H1 (cell line): Measurements from ENCODE around the gene REC8. TPM values are rescaled to one million over a fixed set of nuclear protein-coding genes. Genes with fewer than 3 reads are reported as not detected.

Experiments used
- CTCF ChIA-PET: fragments of 300-600 bp; sonication (Branson Sonifier 250); formaldehyde crosslinking; loops from one replicate; lab custom pipeline; 2021; ENCODE audit not compliant: partially characterized antibody; lab: Charles Lee
- POLR2A ChIA-PET: fragments of 300-600 bp; sonication (Branson Sonifier 250); formaldehyde crosslinking; loops from one replicate; lab custom pipeline; 2021; ENCODE audit warnings: inconsistent platforms; ENCODE audit not compliant: partially characterized antibody; lab: Charles Lee
- DNase-seq, 2 experiments: peaks; one replicate each; pipeline versions ENCODE4 v3.0.0 to v3.0.0-alpha.2; 2010 to 2022; ENCODE audit warnings: low spot score in 2 of 2, low read depth in 1 of 2, mixed read lengths in 1 of 2
- FAIRE-seq: peaks from 2 replicates; lab custom pipeline; 2011; peaks lifted over from hg19 to GRCh38; lab: Jason Lieb, UNC
- H2AFZ ChIP-seq: 2 replicates; pipeline ENCODE4 v1.8.1; 2012; ENCODE audit warnings: low read length, inconsistent platforms
- H2AK5ac ChIP-seq: 2 replicates; pipeline ENCODE4 v1.6.1; 2013; ENCODE audit warnings: low read depth, low read length
- H2BK120ac ChIP-seq: replicated peaks from 2 replicates; pipeline ENCODE3; 2013; ENCODE audit warnings: low read depth, low read length, inconsistent platforms
- H2BK12ac ChIP-seq: 2 replicates; pipeline ENCODE4 v1.6.1; 2013; ENCODE audit warnings: low read depth, low read length
- H2BK15ac ChIP-seq: 2 replicates; pipeline ENCODE4 v1.6.1; 2013; ENCODE audit warnings: low read length
- H2BK20ac ChIP-seq: 2 replicates; pipeline ENCODE4 v1.6.1; 2013; ENCODE audit warnings: low read length
- H2BK5ac ChIP-seq: 2 replicates; pipeline ENCODE4 v1.6.1; 2013; ENCODE audit warnings: low read depth, low read length
- H3K14ac ChIP-seq: 2 replicates; pipeline ENCODE4 v1.6.1; 2013; ENCODE audit warnings: inconsistent platforms; ENCODE audit not compliant: insufficient read length
- H3K18ac ChIP-seq: 2 replicates; pipeline ENCODE4 v1.6.1; 2013; ENCODE audit warnings: low read length; ENCODE audit errors: extremely low read depth
- H3K23ac ChIP-seq: 2 replicates; pipeline ENCODE4 v1.6.1; 2013; ENCODE audit warnings: inconsistent platforms; ENCODE audit not compliant: insufficient read length
- H3K23me2 ChIP-seq: 2 replicates; pipeline ENCODE4 v1.6.1; 2013; ENCODE audit warnings: low read depth, low read length
- H3K27ac ChIP-seq: 2 replicates; pipeline ENCODE4 v1.6.1; 2011; ENCODE audit warnings: low read depth, low read length, inconsistent platforms
- H3K27me3 ChIP-seq, 4 experiments: replicated peaks in 1 of 4; 1 replicate in 1 of 4; 2 replicates in 3 of 4; pipeline versions ENCODE4 v1.6.1 to v1.8.1; 2011 to 2013; ENCODE audit warnings: low read length in 3 of 4, mild to moderate bottlenecking in 3 of 4, inconsistent platforms in 2 of 4, mixed read lengths in 2 of 4, moderate library complexity in 1 of 4; ENCODE audit not compliant: control insufficient read depth in 3 of 4, insufficient read depth in 3 of 4; ENCODE audit errors: extremely low read depth in 1 of 4
- H3K36me3 ChIP-seq, 4 experiments: 2 replicates each; pipeline versions ENCODE4 v1.6.1 to v1.8.1; 2011 to 2013; ENCODE audit warnings: mild to moderate bottlenecking in 4 of 4, low read length in 3 of 4, moderate library complexity in 2 of 4, control low read depth in 1 of 4, inconsistent platforms in 1 of 4; ENCODE audit not compliant: insufficient read depth in 4 of 4, control insufficient read depth in 2 of 4
- H3K4ac ChIP-seq: replicated peaks from 2 replicates; pipeline ENCODE3; 2013; ENCODE audit warnings: low read length, low read depth, mixed read lengths, inconsistent platforms; ENCODE audit not compliant: insufficient read length
- H3K4me1 ChIP-seq, 4 experiments: replicated peaks in 1 of 4; 1 replicate in 1 of 4; 2 replicates in 3 of 4; pipeline versions ENCODE4 v1.6.1 to v1.8.1; 2011 to 2013; ENCODE audit warnings: low read length in 3 of 4, inconsistent platforms in 2 of 4, mixed read lengths in 1 of 4; ENCODE audit not compliant: insufficient read depth in 4 of 4, control insufficient read depth in 3 of 4
- H3K4me2 ChIP-seq, 2 experiments: 2 replicates each; pipeline versions ENCODE4 v1.6.1 to v1.8.1; 2011 to 2013; ENCODE audit warnings: low read depth in 2 of 2, low read length in 2 of 2, control low read depth in 1 of 2, inconsistent platforms in 1 of 2, mild to moderate bottlenecking in 1 of 2; ENCODE audit not compliant: insufficient read depth in 1 of 2
- H3K4me3 ChIP-seq, 4 experiments: fragments of 200-600, 300-600 bp in 1 of 4; sonication (generic), shearing (Covaris generic), sonication (Bioruptor Twin) in 1 of 4; 2 replicates each; pipeline versions ENCODE4 v1.5.1 to v1.8.1; 2011 to 2016; ENCODE audit warnings: low read length in 4 of 4, low read depth in 3 of 4, control low read depth in 2 of 4, inconsistent platforms in 2 of 4, mild to moderate bottlenecking in 2 of 4, mixed read lengths in 1 of 4, moderate library complexity in 1 of 4; ENCODE audit not compliant: insufficient read depth in 2 of 4; ENCODE audit errors: extremely low read depth in 1 of 4
- H3K56ac ChIP-seq: replicated peaks from 2 replicates; pipeline ENCODE3; 2013; ENCODE audit warnings: low read depth, mild to moderate bottlenecking, mixed read lengths, low read length, inconsistent platforms; ENCODE audit not compliant: insufficient read length
- H3K79me1 ChIP-seq: 2 replicates; pipeline ENCODE4 v1.6.1; 2013; ENCODE audit warnings: low read depth, low read length, control low read depth
- H3K79me2 ChIP-seq, 2 experiments: 2 replicates each; pipeline versions ENCODE4 v1.6.1 to v1.8.1; 2012 to 2013; ENCODE audit warnings: low read length in 2 of 2, mild to moderate bottlenecking in 2 of 2, inconsistent platforms in 1 of 2; ENCODE audit not compliant: insufficient read depth in 2 of 2, control insufficient read depth in 1 of 2
- H3K9ac ChIP-seq, 4 experiments: replicated peaks in 1 of 4; 1 replicate in 1 of 4; 2 replicates in 3 of 4; pipeline versions ENCODE4 v1.6.1 to v1.8.1; 2011 to 2013; ENCODE audit warnings: low read depth in 3 of 4, low read length in 3 of 4, control low read depth in 2 of 4, mild to moderate bottlenecking in 2 of 4, moderate library complexity in 2 of 4, inconsistent platforms in 1 of 4; ENCODE audit errors: extremely low read depth in 1 of 4
- H3K9me3 ChIP-seq, 2 experiments: 2 replicates each; pipeline versions ENCODE4 v1.6.1 to v1.8.1; 2012 to 2013; ENCODE audit warnings: mild to moderate bottlenecking in 2 of 2, moderate library complexity in 2 of 2, control low read depth in 1 of 2, inconsistent platforms in 1 of 2, low read depth in 1 of 2, low read length in 1 of 2, mixed read lengths in 1 of 2; ENCODE audit not compliant: insufficient read depth in 2 of 2
- H4K20me1 ChIP-seq, 2 experiments: replicated peaks in 1 of 2; 2 replicates each; pipeline versions ENCODE3 to v1.8.1; 2011 to 2013; ENCODE audit warnings: inconsistent platforms in 2 of 2, low read length in 2 of 2, mild to moderate bottlenecking in 1 of 2; ENCODE audit not compliant: insufficient read depth in 2 of 2, control insufficient read depth in 1 of 2
- H4K5ac ChIP-seq: 2 replicates; pipeline ENCODE4 v1.6.1; 2013; ENCODE audit warnings: low read length, low read depth, mixed read lengths, inconsistent platforms; ENCODE audit not compliant: insufficient read length
- H4K8ac ChIP-seq: 2 replicates; pipeline ENCODE4 v1.8.0; 2013; ENCODE audit warnings: mild to moderate bottlenecking, moderate library complexity, low read length, inconsistent platforms; ENCODE audit not compliant: insufficient read depth; ENCODE audit errors: extremely low read depth
- H4K91ac ChIP-seq: replicated peaks from 2 replicates; pipeline ENCODE3; 2013; ENCODE audit warnings: low read length, mixed read lengths, inconsistent platforms; ENCODE audit not compliant: insufficient read length
- BCL11A ChIP-seq, 2 experiments: IDR thresholded peaks; one replicate each; pipeline ENCODE4 v1.6.1; 2011; ENCODE audit warnings: low read depth in 2 of 2, low read length in 2 of 2, mild to moderate bottlenecking in 2 of 2
- BRCA1 ChIP-seq: IDR thresholded peaks from 2 replicates; pipeline ENCODE4 v1.6.1; 2012; ENCODE audit warnings: low read depth, low read length, improper control_type of control experiment
- E2F6 ChIP-seq: IDR thresholded peaks from 2 replicates; pipeline ENCODE4 v1.6.1; 2012; ENCODE audit warnings: inconsistent platforms
- EZH2 ChIP-seq: fragments of 200-600 bp; sonication (generic); IDR thresholded peaks from 2 replicates; pipeline ENCODE4 v1.7.1; 2012; ENCODE audit warnings: low read depth, mild to moderate bottlenecking, moderate library complexity, low read length, inconsistent platforms; ENCODE audit not compliant: severe bottlenecking
- POLR2A ChIP-seq, 2 experiments: IDR thresholded peaks; 1 replicate in 1 of 2; 2 replicates in 1 of 2; pipeline ENCODE4 v1.6.1; 2011; ENCODE audit warnings: low read depth in 2 of 2, low read length in 2 of 2, mild to moderate bottlenecking in 2 of 2; ENCODE audit errors: control extremely low read depth in 1 of 2
- SIRT6 ChIP-seq: IDR thresholded peaks from one replicate; pipeline ENCODE4 v1.7.1; 2012; ENCODE audit warnings: low read length, inconsistent platforms
- SP1 ChIP-seq: IDR thresholded peaks from 2 replicates; pipeline ENCODE4 v1.6.1; 2011; ENCODE audit warnings: low read depth, low read length
- TAF1 ChIP-seq: IDR thresholded peaks from 2 replicates; pipeline ENCODE4 v1.6.1; 2011; ENCODE audit warnings: mild to moderate bottlenecking, low read depth, low read length
- YY1 ChIP-seq: IDR thresholded peaks from 2 replicates; pipeline ENCODE4 v1.6.1; 2011; ENCODE audit warnings: low read depth, mild to moderate bottlenecking, low read length
- WGBS, 2 experiments: shearing (Covaris generic) in 1 of 2; methylation state at CpG; one replicate each; pipeline versions ENCODE4 v1.1.6 to v1.1.7; 2013 to 2015; ENCODE audit warnings: low lambda C conversion rate in 2 of 2, mixed read lengths in 2 of 2, inconsistent platforms in 1 of 2, low coverage in 1 of 2, missing lambda C conversion rate in 1 of 2; ENCODE audit not compliant: insufficient replicate concordance in 2 of 2, insufficient coverage in 1 of 2, insufficient read length in 1 of 2; ENCODE audit errors: extremely low coverage in 1 of 2, missing lambda C conversion rate in 1 of 2; 5-methylcytosine and 5-hydroxymethylcytosine counted together
- polyA plus RNA-seq, 7 experiments: library from polyadenylated mRNA; depleted of rRNA in 3 of 7; stranded (reverse) in 5 of 7; unstranded in 2 of 7; fragments of >200 nt in 5 of 7; fragments of 200-250 nt in 2 of 7; gene quantifications; 1 replicate in 5 of 7; 2 replicates in 1 of 7; 4 replicates in 1 of 7; pipeline versions ENCODE4 v1.2.1 to v1.2.3, GENCODE V29; 2011 to 2013; ENCODE audit warnings: missing spikeins in 2 of 7, mixed read lengths in 2 of 7
- total RNA-seq: library from RNA; stranded (reverse); fragmentation: NEBNext Ultra II Directional; extraction: Animal tissue kit (Norgen Biotek cat#: 25700); gene quantifications from 2 replicates; pipeline ENCODE4 v1.2.1, GENCODE V29; 2021

REC8 gene
- total and polyA plus RNA-seq, 2 of the 8 experiments (the other 6 are each of a cell fraction or from before 2014, with no cell fraction given): 9.8 to 28.5 TPM

GRCh38 chr14:24165785-24166184 is 6.1 kb upstream of the REC8 start:
- FAIRE-seq: no peak
- no peak overlapping the region for H3K56ac ChIP-seq
- TF ChIP-seq TAF1 (no peak), YY1 (no peak), SP1 (no peak), SIRT6 (no peak), BCL11A (IDR thresholded peaks at IDR 0.05; ENCODE audit: low read depth in 2 of 2, low read length in 2 of 2) (no peak), POLR2A (IDR thresholded peaks at IDR 0.05; ENCODE audit: control extremely low read depth in 1 of 2, low read depth in 2 of 2, low read length in 2 of 2) (no peak), BRCA1 (no peak), E2F6 (no peak), EZH2 (no peak)
- TF ChIP-seq, all 59 proteins: peak for 0
- Histone ChIP-seq H3K9me3 (no peaks in the 10 kb centered on the region), H3K79me2 (no peaks in the 10 kb centered on the region), H4K20me1 (peaks cover 0 to 9% of the 10 kb centered on the region in 2 experiments), H2BK120ac (no peak overlapping the region), H3K9ac (no peak overlapping the region), H3K18ac (no peak overlapping the region), H2BK5ac (no peak overlapping the region), H2BK15ac (no peak overlapping the region), H2BK20ac (no peak overlapping the region), H4K91ac (no peak overlapping the region), H2AFZ (no peak overlapping the region), H3K23ac (no peak overlapping the region), H3K23me2 (0 out of 2 replicates have a peak, but pooled peaks cover 2% of the 10 kb centered on the region), H2BK12ac (no peak overlapping the region), H2AK5ac (no peak overlapping the region), H3K27ac (no peak overlapping the region), H3K4ac (no peak overlapping the region), H3K79me1 (no peaks in the 10 kb centered on the region), H3K27me3 (no peaks in the 10 kb centered on the region), H4K8ac (no peak overlapping the region), H3K4me1 (peaks cover 0 to 8% (median 2%) of the 10 kb centered on the region in 4 experiments; a peak in 3 of 7 replicates), H4K5ac (no peak overlapping the region), H3K36me3 (peaks cover 0 to 18% (median 5%) of the 10 kb centered on the region in 4 experiments; a peak in 6 of 8 replicates), H3K14ac (no peak overlapping the region), H3K4me2 (no peak overlapping the region), H3K4me3 (no peak overlapping the region)
- POLR2A ChIA-PET: interaction anchor here (0.7 to 7.6 kb wide), 5 partner anchors 15 to 23 kb away, joined by 3 to 93 read pairs (median 5); partner anchors contain the start of genes PSME2 and RNF31
- CTCF ChIA-PET: interaction anchor here (0.7 to 1.2 kb wide), 2 partner anchors 57 to 132 kb away, joined by 3 read pairs; no protein-coding TSS in a partner anchor
- 96% methylated on average over 4 of the region's 5 CpGs; no CpG with 5 or more reads in 1 of the 2 experiments for WGBS, 2 experiments
- DNase-seq: no peak
